Adrenal gland (tissue), 5 donors: ENCODE data around the gene PLEKHA6.

Experiments used
- POLR2A ChIP-seq, 2 donors: fragments of 450-650 bp; IDR thresholded peaks; one replicate each; pipeline ENCODE4 v1.6.1; 2017; ENCODE audit warnings: antibody characterized with exemption in 2 of 2, mild to moderate bottlenecking in 2 of 2, moderate library complexity in 1 of 2
- TF ChIP-seq, protein P1 (sequence below), 6 experiments: fragments of 450-650 bp in 4 of 6; fragments of 200-600 bp in 2 of 6; sonication (generic) in 1 of 6; IDR thresholded peaks; 1 replicate in 5 of 6; 2 replicates in 1 of 6; pipeline versions ENCODE4 v1.5.1 to v1.8.0; 2016 to 2021; ENCODE audit warnings: antibody characterized with exemption in 6 of 6, mild to moderate bottlenecking in 2 of 6, moderate library complexity in 1 of 6
- donor health status: DM: no; HTN: no; CAD: no.

DNA sequence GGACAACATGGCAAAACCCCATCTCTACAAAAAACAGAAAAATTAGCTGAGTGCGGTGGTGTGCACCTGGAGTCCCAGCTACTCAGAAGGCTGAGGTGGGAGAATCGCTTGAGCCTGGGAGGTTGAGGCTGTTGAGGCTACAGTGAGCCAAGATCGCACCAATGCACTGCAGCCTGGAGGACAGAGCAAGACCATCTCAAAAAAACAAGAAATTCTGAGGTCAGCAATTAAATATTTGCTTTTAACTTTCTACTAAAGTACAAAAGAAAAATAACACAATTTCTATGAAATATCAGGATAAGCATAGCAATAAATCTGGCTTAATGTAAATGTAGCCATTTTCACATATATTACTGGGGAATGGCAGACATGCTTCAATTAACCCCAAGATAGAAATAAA lies 42.0 kb upstream of the PLEKHA6 start:
- TF ChIP-seq, protein P1, sequence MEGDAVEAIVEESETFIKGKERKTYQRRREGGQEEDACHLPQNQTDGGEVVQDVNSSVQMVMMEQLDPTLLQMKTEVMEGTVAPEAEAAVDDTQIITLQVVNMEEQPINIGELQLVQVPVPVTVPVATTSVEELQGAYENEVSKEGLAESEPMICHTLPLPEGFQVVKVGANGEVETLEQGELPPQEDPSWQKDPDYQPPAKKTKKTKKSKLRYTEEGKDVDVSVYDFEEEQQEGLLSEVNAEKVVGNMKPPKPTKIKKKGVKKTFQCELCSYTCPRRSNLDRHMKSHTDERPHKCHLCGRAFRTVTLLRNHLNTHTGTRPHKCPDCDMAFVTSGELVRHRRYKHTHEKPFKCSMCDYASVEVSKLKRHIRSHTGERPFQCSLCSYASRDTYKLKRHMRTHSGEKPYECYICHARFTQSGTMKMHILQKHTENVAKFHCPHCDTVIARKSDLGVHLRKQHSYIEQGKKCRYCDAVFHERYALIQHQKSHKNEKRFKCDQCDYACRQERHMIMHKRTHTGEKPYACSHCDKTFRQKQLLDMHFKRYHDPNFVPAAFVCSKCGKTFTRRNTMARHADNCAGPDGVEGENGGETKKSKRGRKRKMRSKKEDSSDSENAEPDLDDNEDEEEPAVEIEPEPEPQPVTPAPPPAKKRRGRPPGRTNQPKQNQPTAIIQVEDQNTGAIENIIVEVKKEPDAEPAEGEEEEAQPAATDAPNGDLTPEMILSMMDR (IDR thresholded peaks at IDR 0.05) = no peak
- no peak for TF ChIP-seq POLR2A (IDR thresholded peaks at IDR 0.05)
